ENCODE measurements around the gene CDH24. TPM values are rescaled to one million over a fixed set of nuclear protein-coding genes. Genes with fewer than 3 reads are reported as not detected.

The CDH24 gene
- 3.0 and 3.4 TPM in 2 replicates for total RNA-seq

GRCh38 chr14:23056956-23057756 lies at the start of gene CDH24:
Gene CDH24 (minus strand): TSS chr14:23057520. CDS start chr14:23055733, 1,787 bp downstream.

GRCh38 chr14:23104591-23105347 lies 47.4 kb upstream of the CDH24 start, which contains the start of gene CIROP:
Gene CIROP (minus strand): TSS chr14:23104989. CDS start chr14:23104920, 69 bp downstream.

GRCh38 chr14:23095196-23096108 lies 38.1 kb upstream of the CDH24 start, which contains the start of gene C14orf119:
Gene C14orf119 (plus strand): TSS chr14:23095505. CDS start chr14:23097659, 2,154 bp downstream.

GRCh38 chr14:23094666-23095195 lies 37.4 kb upstream of the CDH24 start, which contains the start of gene ACIN1:
Gene ACIN1 (minus strand): TSS chr14:23095136. CDS start chr14:23095112, 24 bp downstream.

GRCh38 chr14:23042162-23042965 lies 15.0 kb downstream of the CDH24 start, which contains the start of gene PSMB11:
Gene PSMB11 (plus strand): TSS chr14:23042212. CDS start chr14:23042226, 14 bp downstream.

GRCh38 chr14:23034498-23035302 lies 22.6 kb downstream of the CDH24 start, which contains the start of gene PSMB5:
Gene PSMB5 (minus strand): TSS chr14:23034900. CDS start chr14:23034881, 19 bp downstream.

GRCh38 chr14:23009939-23010726 lies 47.2 kb downstream of the CDH24 start, which contains the start of gene C14orf93:
Gene C14orf93 (minus strand): TSS chr14:23010143. CDS start chr14:22999023, 11,120 bp downstream.

Other genes starting within 250 kb of the CDH24 start
- 1.9 and 2.6 TPM in 2 replicates for gene SLC7A7, start 242.1 kb downstream of the CDH24 start, total RNA-seq
- 31.1 and 46.6 TPM in 2 replicates for gene MRPL52, start 227.6 kb downstream of the CDH24 start, total RNA-seq
- 378 and 489 TPM in 2 replicates for gene MMP14, start 220.9 kb downstream of the CDH24 start, total RNA-seq
- 56.5 and 78.7 TPM in 2 replicates for gene LRP10, start 185.8 kb downstream of the CDH24 start, total RNA-seq
- gene REM2, start 174.3 kb downstream of the CDH24 start, total RNA-seq = 0.12 and 0.26 TPM in 2 replicates
- gene RBM23, start 138.4 kb downstream of the CDH24 start, total RNA-seq = 60.1 and 75.9 TPM in 2 replicates
- gene PRMT5, start 128.1 kb downstream of the CDH24 start, total RNA-seq = 35.3 and 59.3 TPM in 2 replicates
- gene HAUS4, start 100.4 kb downstream of the CDH24 start, total RNA-seq = 35.9 and 40.2 TPM in 2 replicates
- 10.7 and 19.0 TPM in 2 replicates for gene AJUBA, start 75.0 kb downstream of the CDH24 start, total RNA-seq
- gene C14orf93, start 47.4 kb downstream of the CDH24 start, total RNA-seq = 6.2 and 7.5 TPM in 2 replicates
- gene PSMB5, start 22.6 kb downstream of the CDH24 start, total RNA-seq = 167 and 209 TPM in 2 replicates
- not detected in 2 replicates for gene PSMB11, start 15.3 kb downstream of the CDH24 start, total RNA-seq
- gene ACIN1, start 37.6 kb upstream of the CDH24 start, total RNA-seq = 84.7 and 85.7 TPM in 2 replicates
- 68.8 and 72.7 TPM in 2 replicates for gene C14orf119, start 38.0 kb upstream of the CDH24 start, total RNA-seq
- gene CIROP, start 47.5 kb upstream of the CDH24 start, total RNA-seq = 0.06 and 0.13 TPM in 2 replicates
- gene CEBPE, start 61.7 kb upstream of the CDH24 start, total RNA-seq = not detected in 2 replicates
- 73.6 and 75.6 TPM in 2 replicates for gene SLC7A8, start 126.1 kb upstream of the CDH24 start, total RNA-seq
- gene RNF212B, start 180.4 kb upstream of the CDH24 start, total RNA-seq = not detected in 2 replicates
- gene HOMEZ, start 228.6 kb upstream of the CDH24 start, total RNA-seq = 2.4 and 4.1 TPM in 2 replicates
- 2.8 and 3.5 TPM in 2 replicates for gene PPP1R3E, start 245.3 kb upstream of the CDH24 start, total RNA-seq
- 21.0 and 26.2 TPM in 2 replicates for gene BCL2L2, start 249.3 kb upstream of the CDH24 start, total RNA-seq